ENCODE data around the gene MKS1.

MKS1 gene

DNA sequence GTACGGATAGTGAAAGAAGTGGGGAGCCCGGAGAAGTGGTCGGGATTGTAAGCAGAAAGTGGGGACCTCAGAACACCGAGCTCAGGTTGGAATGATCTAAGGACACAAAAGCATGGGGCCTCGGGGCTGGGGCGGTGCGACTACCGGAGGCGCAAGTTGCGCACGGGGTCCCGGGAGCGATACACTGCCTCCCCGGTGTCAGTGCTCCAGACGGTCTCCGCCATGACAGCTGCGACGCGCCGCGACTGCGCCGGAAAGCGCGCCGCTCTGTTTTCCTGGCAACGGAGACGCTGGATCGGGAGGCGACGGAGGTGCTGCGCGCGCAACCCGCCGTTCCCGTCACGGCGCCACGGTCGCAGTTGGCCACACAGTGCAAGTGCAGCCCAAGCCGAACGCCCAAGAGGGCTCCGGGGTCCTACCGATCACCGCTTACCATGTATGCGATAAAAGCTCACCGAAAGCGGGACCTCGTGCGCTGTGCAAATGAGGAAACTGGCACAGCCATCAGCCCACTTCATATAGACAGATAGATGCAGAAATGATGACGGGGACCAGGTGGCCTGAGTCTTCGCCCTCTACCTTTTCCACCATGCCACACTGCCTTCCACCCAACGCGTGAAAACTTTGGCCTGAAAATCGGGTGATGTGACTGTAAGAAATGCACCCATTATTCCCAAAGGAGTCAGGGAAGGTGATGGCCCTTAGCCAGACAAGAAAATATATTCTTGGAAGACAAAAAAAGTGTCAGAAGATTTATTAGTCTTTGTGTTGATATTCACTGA is at the start of gene MKS1:
MKS1 (minus strand) TSS at position 249 of the 782 bp plus-strand sequence; CDS start at position 224, 25 bp downstream.
- DNase-seq, result peak; percentile 48 to 98 (median 90)

DNA sequence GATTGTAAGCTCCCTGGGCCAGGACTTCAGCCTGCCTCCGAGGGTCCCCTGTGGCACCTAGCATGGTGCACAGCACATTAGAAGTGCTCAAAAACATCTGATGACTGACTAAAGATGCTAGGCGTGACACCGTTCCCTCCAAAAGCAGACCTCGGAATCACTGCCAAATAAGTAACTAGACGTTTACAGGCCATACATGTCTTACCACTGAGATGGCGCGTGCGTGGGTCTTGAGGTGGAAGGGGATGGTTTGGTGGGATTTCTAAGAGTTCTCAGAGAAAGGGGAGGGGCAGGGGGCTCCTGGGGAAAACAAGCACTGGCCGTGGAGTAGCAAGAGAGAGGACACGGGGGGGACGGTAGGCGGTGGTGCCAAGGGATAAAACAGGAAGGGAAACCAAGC is 49.3 kb upstream of the MKS1 start:
- no peak for DNase-seq

DNA sequence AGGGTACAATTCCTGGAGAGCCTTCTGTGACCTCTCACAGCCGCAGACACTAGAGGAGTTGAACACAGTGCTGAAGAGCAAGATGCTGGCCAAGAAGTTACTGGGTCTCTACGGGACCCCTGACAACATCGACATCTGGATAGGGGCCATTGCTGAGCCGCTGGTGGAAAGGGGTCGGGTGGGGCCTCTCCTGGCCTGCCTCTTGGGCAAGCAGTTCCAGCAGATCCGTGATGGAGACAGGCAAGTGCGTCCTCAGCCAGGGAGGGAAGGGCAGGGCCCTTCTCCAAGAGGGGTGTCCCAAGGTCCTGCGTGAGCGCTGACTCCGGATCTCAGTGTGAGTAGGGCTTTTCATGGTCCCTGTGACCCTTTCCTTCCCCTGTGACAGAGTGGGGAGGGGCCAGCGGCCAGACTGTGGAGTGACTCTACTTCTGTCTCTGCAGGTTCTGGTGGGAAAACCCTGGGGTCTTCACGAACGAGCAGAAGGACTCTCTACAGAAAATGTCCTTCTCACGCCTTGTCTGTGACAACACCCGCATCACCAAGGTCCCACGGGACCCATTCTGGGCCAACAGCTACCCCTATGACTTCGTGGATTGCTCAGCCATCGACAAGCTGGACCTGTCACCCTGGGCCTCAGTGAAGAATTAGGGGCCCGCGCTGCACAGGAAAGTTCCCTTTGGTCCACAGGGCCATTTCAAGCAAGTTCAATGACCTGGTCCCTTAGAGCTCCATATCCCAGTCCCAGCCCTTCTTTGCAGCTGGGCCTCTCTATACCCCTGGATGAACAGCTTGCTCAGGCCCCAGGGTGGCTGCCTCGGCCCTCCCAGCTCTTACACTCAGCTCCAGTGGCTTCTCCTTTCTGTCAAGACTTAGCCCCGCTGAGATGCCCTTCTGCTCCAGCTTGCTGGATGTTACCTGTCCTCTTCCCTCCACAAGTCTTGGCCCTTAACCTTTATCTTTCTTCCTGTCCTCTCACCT is 48.6 kb upstream of the MKS1 start:
- DNase-seq, result no peak

DNA sequence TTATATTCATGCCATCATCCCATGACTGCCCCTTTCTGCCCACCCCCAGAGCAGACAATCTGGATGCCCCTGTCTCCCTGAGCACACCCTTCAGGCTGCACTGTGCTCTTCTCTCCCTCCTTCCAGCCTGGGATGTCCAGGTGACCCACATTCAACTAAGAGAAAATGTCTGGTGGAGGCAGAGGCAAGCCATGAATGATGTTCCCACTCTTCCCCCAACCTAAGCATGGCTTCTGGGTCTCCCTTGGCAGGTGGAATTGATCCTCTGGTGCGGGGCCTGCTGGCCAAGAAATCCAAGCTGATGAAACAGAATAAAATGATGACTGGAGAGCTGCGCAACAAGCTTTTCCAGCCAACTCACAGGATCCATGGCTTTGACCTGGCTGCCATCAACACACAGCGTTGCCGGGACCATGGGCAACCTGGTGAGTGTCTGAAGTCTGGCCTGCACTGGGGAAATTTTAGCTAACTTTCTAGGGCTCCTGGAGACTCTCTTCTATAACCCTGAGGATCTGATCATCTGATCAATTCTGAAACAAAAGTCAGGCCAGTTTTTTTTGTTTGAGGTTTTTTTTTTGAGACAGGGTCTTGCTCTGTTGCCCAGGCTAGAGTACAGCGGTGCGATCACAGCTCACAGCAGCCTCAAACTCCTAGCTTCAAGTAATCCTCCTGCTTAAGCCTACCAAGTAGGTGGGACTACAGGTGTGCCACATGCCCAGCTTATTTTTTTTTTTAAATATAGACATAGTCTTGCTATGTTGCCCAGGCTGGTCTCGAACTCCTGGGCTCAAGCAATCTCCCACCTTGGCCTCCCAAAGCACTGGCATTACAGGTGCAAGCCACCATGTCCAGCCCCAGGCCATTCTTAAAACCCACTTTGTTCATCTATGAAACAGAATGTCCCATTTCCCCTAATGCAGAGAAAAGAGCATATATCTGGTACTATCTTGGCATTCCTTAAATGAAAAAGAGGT is 47.1 kb upstream of the MKS1 start:
- DNase-seq, result no peak

DNA sequence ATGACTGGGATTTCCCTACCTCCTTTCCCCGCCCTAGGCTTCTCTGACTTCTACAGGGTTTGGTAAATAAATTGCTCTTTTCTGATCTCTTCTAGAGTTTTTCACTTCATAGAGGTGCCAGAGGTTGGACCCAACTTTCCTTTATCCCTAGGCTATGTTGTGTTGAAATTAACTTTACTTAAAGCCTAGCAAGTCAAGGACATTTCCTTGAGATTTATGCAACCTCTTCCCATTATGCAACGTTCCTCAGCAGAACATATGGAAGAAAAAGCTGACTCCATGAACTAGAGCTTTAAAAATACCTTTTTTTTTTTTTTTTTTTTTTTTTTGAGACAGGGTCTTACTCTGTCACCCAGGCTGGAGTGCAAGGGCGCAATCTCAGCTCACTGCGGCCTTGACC is 46.2 kb upstream of the MKS1 start:
- DNase-seq, result no peak

DNA sequence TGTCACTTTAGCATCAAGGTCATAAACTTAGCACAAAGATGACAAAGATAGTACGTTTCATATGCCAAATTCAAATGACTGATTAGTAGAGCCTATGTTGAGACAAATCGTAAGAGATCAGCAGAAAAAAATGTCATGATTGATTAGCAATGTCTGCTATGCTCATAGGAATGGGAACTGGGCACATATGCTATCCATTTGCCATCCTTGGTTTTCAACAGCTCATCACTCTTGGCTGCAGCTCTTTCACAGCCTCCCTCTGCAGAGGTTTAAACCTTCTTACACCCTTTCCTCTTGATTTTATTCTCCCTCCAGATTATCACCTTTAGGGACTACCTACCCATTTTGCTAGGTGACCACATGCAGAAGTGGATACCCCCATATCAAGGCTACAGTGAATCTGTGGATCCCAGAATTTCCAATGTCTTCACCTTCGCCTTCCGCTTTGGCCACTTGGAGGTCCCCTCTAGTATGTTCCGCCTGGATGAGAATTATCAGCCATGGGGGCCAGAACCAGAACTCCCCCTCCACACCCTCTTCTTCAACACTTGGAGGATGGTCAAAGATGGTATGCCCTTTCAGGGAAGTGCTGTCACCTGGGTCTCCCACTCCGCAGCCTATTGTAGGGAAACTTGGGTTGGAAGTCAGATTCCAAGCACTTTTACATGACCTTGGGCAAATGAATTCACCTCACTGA is 45.5 kb upstream of the MKS1 start:
- DNase-seq, result no peak

DNA sequence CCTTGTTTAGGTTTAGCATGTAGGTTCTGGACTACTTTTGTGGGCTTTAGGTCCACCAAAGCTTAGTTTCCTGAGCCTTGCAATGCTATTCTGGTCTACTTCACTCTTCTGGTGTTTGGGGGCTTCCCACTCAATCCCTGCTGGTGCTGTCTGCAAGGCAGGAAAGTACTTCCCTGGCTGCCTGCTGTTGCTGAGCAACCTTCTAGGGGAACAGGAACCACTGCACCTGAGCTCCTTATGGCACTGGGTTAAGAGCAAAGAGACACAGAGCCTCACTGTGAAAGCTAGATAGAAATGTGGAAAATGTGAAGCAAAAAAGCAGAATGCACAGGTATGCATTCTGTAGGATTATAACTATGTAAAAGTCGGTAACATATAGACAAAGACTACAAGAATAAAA is 44.7 kb upstream of the MKS1 start:
- DNase-seq, result no peak

DNA sequence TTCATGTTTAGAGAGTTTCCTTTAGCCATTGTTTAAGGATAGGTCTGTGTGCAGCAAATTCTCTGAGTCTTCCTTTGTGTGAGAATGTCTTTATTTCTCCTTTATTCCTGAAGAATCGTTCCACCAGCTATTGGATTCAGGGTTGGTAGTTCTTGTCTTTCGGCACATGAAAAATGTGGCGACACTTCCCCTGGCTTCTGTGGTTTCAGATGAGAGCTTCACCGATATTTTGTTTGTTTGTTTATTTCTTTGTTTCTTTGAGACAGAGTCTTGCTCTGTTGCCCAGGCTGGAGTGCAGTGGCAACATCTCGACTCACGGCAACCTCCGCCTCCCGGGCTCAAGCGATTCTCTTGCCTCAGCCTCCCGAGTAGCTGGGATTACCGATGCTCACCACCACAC is 43.1 kb upstream of the MKS1 start:
- DNase-seq, result no peak

DNA sequence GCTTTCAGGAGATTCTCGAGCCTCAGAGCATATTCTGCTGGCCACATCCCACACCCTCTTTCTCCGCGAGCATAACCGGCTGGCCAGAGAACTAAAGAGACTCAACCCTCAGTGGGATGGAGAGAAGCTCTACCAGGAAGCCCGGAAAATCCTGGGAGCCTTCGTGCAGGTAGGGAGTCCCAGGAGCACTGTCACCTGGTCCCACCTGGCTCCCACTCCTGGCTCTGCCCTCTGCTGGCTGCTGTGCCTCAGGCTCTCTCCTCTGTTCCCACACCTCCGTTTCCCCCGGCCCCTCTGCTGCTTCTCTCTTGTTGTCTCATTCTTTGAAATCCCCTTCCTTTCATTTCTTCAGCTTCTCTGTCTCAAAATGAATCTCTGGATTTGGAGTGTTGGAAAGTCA is 35.7 kb upstream of the MKS1 start:
- no peak for DNase-seq

DNA sequence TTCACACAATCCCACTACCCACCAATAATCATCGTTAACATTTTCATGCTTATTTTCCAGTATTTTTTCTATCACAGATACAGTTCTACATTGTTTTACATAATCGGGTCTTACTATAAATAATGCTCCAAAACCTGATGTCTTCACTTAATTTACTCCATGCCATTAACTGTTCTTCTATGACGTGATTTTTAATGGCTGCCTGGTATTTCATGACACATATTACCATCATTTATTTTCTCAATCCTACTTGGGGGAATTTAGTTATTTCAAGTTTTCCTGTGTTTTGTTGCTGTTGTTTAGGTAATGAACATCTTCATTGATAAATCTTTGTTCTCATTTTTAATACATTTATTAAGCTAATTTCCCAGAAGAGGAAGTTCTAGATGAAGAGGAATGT is 34.0 kb upstream of the MKS1 start:
- no peak for DNase-seq

DNA sequence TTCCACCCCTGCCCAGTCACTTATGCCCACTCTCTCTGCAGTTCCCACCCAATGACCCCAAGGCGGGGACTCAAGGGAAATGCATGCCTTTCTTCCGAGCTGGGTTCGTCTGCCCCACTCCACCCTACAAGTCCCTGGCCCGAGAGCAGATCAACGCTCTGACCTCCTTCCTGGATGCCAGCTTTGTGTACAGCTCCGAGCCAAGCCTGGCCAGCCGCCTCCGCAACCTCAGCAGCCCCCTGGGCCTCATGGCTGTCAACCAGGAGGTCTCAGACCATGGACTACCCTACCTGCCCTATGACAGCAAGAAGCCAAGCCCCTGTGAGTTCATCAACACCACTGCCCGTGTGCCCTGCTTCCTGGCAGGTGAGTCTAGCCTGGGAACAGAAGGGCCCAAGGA is 33.1 kb upstream of the MKS1 start:
- DNase-seq, result no peak

DNA sequence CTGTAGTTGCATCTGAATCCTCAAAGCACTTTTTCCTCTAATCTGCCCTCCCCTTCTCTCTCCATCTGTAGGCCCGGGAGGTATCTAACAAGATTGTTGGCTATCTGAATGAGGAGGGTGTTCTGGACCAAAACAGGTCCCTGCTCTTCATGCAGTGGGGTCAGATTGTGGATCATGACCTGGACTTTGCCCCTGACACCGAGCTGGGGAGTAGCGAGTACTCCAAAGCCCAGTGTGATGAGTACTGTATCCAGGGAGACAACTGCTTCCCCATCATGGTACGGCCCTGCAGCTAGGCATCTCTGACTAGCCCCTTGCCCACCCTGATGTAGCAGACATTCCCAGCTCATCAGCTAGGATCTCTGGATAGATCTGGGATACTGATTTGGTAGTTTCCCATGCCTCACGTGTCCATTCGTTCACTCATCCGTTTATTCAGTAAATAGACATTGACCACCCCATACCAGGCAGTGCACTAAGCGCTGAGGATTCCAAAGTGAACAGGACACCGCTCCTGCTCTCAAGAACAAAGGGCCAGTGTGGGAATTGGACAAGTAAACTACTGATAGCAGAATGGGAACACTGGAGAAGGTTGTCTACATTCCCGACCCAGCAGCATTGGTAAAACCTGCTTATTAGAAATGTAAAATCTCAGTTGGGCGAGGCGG is 31.4 kb upstream of the MKS1 start:
- DNase-seq, result no peak

DNA sequence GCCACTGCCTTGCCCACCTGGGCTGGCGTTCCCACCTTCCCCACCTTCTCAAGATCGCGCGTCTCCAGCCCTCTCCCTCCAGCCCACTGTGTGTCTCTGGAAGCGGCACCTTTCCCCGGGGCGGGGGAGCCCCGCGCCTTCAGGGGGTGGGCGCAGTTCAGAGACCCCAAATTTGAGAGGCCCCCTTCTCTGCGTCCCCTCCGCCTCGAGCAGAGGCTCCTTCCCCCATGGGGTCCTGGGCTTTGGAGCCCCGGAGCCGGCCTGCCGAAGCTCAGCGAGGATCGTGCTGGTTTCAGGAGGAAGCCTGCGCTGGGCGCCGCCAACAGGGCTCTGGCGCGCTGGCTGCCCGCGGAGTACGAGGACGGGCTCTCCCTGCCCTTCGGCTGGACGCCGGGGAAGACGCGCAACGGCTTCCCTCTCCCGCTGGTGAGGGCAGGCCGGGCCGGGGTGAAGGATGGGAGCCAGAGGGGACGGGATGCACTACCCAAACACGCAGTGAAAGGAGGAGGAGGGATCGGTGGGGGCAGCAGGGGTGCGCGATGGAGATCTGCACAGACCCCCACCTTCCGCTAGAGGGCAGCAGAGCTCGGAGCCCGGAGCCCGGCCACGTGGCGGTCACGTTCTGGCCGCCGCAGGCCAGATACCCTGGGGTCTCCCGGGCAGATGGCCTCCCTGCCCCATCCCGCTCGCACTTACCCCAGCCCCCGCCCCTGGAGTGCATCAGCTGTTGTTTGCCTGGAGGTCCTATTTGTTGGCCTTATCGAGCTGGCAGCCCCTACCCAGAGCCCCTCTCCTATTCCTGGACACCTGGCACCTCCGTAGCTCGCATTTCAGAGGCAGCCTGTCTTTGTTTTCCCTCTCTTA is 30.4 kb upstream of the MKS1 start:
- peak in 47 of 51 donors; percentile 13 to 85 (median 48) for DNase-seq

DNA sequence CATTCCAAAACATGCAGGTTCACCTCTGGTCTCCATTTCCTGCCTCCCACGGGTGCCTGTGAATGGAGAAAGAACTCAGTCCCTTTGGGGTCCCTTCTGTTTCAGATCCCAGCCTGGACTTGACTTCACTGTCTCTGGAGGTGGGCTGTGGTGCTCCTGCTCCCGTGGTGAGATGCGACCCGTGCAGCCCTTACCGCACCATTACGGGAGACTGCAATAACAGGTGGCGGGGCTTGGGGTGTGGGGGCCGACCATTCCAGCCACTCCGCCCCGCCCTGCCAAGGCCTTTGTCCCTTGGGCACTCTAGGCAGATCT is 29.9 kb upstream of the MKS1 start:
- DNase-seq, result no peak

DNA sequence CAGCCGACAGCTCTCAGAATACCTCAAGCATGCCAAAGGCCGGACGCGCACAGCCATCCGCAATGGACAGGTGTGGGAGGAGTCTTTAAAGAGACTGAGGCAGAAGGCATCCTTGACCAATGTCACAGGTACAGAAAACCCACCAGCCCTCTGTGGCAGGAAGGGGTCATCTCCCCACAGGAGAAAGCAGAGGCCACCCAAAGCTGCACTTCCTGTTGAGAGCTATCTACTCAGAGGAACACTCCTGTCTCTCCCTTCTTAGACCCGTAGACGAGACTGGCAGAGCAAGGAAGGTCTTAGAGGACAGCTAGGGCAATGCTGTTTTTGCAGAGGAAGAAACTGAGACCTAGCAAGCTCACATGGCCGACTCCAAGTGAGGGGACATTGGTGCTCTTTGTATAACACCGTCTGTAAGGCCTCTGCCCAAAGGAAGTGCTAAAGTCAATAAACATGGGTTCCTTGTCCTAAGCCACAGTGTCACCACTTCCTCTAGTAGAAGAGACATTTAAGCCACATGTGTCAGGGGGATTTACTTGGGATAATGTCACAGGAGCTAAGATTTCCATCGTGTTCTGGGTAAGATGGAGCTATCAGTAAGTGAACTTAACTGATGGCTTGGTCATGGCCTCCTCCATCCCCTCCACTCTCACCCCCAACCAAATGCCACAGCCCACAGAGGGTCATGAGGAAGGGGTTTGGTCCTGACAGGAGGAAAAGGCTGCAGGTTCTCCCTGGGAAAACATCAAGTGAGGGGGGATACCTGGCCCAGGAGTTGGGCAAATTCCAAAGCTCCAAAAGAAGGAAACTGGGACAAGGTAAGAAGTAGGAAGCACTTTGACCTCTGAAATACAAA is 28.7 kb upstream of the MKS1 start:
- no peak for DNase-seq

DNA sequence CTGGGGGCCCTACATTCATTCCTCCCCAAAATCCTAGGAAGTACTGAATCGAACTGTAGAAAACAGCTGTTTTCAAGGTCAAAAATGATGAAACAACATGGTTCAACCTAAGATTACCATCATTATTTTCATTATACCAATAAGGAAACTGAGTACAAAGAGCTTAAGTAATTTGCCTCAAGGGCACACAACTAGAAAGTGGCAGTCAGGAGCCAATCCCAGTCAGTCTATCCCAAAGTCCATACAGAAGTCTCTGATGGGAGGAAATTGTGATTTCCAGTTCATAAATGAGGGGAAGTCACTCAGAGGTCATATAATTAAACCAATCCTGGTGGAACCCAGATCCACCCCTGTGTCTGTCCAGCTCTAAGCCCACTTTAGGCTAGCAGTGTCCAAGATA is 27.7 kb upstream of the MKS1 start:
- no peak for DNase-seq

DNA sequence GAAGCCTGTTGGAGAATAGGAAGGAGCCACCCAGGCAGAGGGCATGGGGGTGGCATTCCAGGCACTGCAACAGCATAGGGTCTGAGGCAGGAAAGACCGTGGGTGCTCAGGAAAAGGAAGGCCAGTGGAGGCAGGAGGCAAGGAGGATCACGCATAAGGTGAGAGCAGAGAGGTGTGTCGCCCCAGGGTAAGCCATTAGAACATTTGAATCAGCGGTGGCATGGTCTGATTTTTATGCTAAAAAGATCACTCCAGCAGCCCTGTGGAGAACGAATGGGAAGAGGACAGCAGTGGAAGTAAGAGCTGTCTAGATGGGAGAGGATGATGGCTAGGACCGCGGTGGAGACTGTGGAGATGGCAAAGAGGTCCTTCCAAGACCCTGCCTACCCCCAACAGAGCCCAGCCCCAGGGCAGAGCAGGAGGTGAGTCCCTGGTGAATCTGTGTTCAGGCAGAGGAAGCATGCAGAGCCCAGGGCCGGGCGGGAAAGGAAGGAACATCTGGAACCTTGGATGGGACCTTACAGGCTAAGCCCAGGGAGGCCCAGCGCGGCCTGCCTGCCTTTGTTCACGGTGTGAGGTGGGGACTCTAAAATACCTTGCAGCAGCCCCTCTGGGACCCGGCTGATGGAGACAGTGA is 27.2 kb upstream of the MKS1 start:
- no peak for DNase-seq
